Mucosa of rectum (tissue), 2 donors: ENCODE data around the gene GALNT11.

ENCODE experiments used
- H3K27ac ChIP-seq, 2 donors: one replicate each; pipeline ENCODE4 v1.7.0; 2013; ENCODE audit warnings: inconsistent platforms in 2 of 2, low read depth in 2 of 2, low read length in 2 of 2
- H3K27me3 ChIP-seq, 2 donors: one replicate each; pipeline ENCODE4 v1.7.0; 2013; ENCODE audit warnings: low read length in 2 of 2; ENCODE audit not compliant: control insufficient read depth in 2 of 2, insufficient read depth in 2 of 2
- H3K36me3 ChIP-seq, 2 donors: one replicate each; pipeline ENCODE4 v1.7.0; 2013; ENCODE audit warnings: low read length in 2 of 2; ENCODE audit not compliant: control insufficient read depth in 2 of 2, insufficient read depth in 2 of 2
- H3K4me1 ChIP-seq, 2 donors: one replicate each; pipeline ENCODE4 v1.7.0; 2013; ENCODE audit warnings: low read length in 2 of 2, mild to moderate bottlenecking in 1 of 2; ENCODE audit not compliant: control insufficient read depth in 2 of 2, insufficient read depth in 2 of 2
- H3K4me3 ChIP-seq, 2 donors: one replicate each; pipeline ENCODE4 v1.7.0; 2013; ENCODE audit warnings: low read length in 2 of 2
- H3K9ac ChIP-seq, 2 donors: one replicate each; pipeline ENCODE4 v1.7.0; 2013; ENCODE audit warnings: low read length in 2 of 2, low read depth in 1 of 2, mild to moderate bottlenecking in 1 of 2
- H3K9me3 ChIP-seq, 2 donors: one replicate each; pipeline ENCODE4 v1.7.0; 2013; ENCODE audit warnings: low read length in 2 of 2; ENCODE audit not compliant: control insufficient read depth in 2 of 2
- donor health status: healthy.
- donor health status: Normal muscosa, but diverticular disease.

Gene GALNT11

DNA sequence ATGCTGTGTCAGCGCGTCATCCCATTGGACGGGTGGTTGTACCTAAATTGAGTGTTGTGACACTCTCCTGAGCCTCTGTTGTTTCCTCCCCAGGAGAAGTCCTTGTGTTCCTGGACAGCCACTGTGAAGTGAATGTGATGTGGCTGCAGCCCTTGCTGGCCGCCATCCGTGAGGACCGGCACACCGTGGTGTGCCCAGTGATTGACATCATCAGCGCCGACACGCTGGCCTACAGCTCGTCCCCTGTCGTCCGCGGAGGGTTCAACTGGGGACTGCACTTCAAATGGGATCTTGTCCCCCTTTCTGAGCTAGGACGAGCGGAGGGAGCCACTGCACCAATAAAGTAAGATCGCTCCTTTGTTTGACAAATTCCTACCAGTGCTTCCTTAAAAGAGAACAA lies 82.5 kb downstream of the GALNT11 start:
- no peaks in the 10 kb centered on the region for H3K9me3 ChIP-seq
- no peaks in the 10 kb centered on the region for H3K4me1 ChIP-seq
- H3K9ac ChIP-seq: no peak overlapping the region
- H3K27ac ChIP-seq: no peak overlapping the region
- H3K27me3 ChIP-seq: no peaks in the 10 kb centered on the region
- H3K4me3 ChIP-seq: no peak overlapping the region
- H3K36me3 ChIP-seq: peaks cover 7 to 18% of the 10 kb centered on the region in 2 donors

GRCh38 chr7:152108359-152108758 lies 82.9 kb downstream of the GALNT11 start:
- H3K27me3 ChIP-seq: no peaks in the 10 kb centered on the region

DNA sequence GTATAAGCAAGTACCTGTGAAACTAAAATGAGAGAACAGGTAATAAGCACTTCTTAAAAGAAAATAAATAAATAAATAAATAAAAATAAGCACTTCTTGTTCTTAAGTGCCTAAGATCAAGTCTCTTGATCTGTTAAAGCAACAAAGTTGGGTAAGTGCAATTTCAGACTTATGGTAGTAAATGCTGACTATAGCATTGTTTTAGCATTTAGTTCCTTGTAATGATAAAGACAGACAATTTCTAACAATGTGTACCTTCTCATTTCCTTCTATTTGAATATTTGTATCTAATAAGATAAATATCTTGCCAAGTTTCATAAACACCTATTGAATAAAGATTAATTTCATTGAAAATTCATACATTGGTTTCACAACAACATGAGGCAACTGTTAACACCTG lies 87.4 kb downstream of the GALNT11 start:
- H3K4me1 ChIP-seq: no peaks in the 10 kb centered on the region
- H3K9me3 ChIP-seq: no peaks in the 10 kb centered on the region
- peaks cover 24% of the 10 kb centered on the region in 2 donors for H3K36me3 ChIP-seq
- H3K27me3 ChIP-seq: no peaks in the 10 kb centered on the region
- no peak overlapping the region for H3K27ac ChIP-seq
- no peak overlapping the region for H3K4me3 ChIP-seq
- H3K9ac ChIP-seq: no peak overlapping the region

More at GRCh38 chr7:152108359-152108758, 82.9 kb downstream of the GALNT11 start:
- H3K4me1 ChIP-seq: no peaks in the 10 kb centered on the region
- no peak overlapping the region for H3K4me3 ChIP-seq
- H3K9me3 ChIP-seq: no peaks in the 10 kb centered on the region
- no peak overlapping the region for H3K9ac ChIP-seq
- peaks cover 11 to 18% of the 10 kb centered on the region in 2 donors for H3K36me3 ChIP-seq
- H3K27ac ChIP-seq: no peak overlapping the region

DNA sequence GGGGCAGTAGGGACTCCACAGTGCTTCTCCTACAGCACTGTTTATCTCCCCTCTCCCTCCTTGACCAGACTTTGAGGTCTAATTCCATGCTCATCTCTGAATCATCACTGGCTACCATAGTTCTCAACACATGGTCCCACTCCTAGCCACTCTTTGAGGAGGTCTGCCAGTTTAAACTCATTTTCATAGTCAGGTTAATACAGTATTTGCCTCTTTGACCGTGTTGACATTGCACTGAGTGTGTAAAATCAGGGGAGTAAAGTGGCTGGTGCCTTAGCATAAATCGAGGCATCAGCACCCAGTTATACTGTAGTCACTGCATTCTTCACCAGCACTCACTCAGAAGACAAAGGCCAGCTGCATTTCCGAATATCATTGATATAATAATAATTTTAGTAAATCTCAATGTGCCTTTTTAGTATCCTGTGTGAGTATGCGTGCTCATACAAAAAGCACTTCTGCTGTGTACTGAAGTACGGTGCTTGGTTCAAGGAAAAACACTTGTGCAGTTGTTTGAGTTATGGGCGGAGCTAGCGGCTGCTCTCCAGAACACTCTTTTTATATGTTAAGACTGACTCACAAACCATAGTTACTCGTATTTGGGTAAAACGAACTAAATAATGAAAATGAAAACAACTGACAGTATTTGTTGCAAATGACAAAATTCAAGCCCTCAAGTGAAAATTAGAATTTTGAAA lies 89.7 kb downstream of the GALNT11 start:
- H3K9me3 ChIP-seq: no peaks in the 10 kb centered on the region
- no peaks in the 10 kb centered on the region for H3K27me3 ChIP-seq
- no peaks in the 10 kb centered on the region for H3K4me1 ChIP-seq
- H3K36me3 ChIP-seq: peaks cover 38% of the 10 kb centered on the region in 2 donors
- no peak overlapping the region for H3K27ac ChIP-seq
- no peak overlapping the region for H3K4me3 ChIP-seq
- H3K9ac ChIP-seq: no peak overlapping the region

DNA sequence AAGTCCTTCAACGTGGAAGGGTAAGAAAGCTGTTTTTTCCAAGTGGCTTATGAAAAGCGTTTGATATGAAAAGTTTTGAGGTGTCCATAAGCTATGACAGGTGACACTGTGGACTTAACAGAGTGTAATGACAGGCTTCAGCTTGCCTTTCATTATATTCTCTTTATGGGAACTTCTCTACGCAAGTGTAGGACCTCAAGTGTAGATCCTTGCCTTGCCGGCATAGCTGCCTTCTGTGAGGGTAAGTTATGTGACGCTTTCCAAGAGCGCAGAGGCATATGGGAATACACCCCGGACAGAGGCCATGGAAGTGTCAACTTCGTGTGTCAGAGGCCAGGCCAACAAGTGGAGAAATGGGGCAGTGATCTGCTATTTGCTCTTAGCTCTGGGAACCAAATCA lies 91.9 kb downstream of the GALNT11 start:
- Histone ChIP-seq H3K27ac (no peak overlapping the region), H3K9ac (no peak overlapping the region), H3K36me3 (peaks cover 50 to 58% of the 10 kb centered on the region in 2 donors)

DNA sequence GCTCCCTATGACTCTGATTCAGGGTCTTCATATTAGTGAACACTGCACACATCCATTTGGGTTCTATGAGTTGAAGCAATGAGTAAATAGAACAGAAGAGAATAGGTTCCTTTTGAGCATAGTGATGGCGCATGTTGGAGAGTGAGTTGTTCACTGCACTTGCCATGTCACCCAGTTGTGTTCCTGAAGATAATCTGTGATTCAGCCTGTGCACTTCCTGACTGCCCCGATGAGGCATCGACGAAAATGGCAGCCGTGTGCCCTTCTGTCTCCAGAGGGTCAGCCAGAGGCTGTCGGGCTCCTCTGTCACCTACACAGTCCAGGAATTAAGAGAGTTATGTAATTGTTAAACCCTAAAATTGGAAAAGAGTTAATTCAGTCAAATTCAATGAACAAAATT lies 94.7 kb downstream of the GALNT11 start:
- Histone ChIP-seq H3K9ac (no peak overlapping the region), H3K36me3 (peaks cover 66 to 69% of the 10 kb centered on the region in 2 donors), H3K9me3 (no peaks in the 10 kb centered on the region), H3K27me3 (no peaks in the 10 kb centered on the region), H3K27ac (no peak overlapping the region), H3K4me1 (no peaks in the 10 kb centered on the region), H3K4me3 (no peak overlapping the region)

More for the DNA sequence above, 91.9 kb downstream of the GALNT11 start:
- no peaks in the 10 kb centered on the region for H3K27me3 ChIP-seq
- no peak overlapping the region for H3K4me3 ChIP-seq
- H3K4me1 ChIP-seq: no peaks in the 10 kb centered on the region
- no peaks in the 10 kb centered on the region for H3K9me3 ChIP-seq

- no peaks in the 10 kb centered on the region for H3K4me1 ChIP-seq
- no peaks in the 10 kb centered on the region for H3K27me3 ChIP-seq
- no peaks in the 10 kb centered on the region for H3K9me3 ChIP-seq
- H3K9ac ChIP-seq: no peak overlapping the region
- no peak overlapping the region for H3K27ac ChIP-seq
- peaks cover 66 to 73% of the 10 kb centered on the region in 2 donors for H3K36me3 ChIP-seq
- no peak overlapping the region for H3K4me3 ChIP-seq
Observed at GRCh38 chr7:152120776-152121175, 95.3 kb downstream of the GALNT11 start.

DNA sequence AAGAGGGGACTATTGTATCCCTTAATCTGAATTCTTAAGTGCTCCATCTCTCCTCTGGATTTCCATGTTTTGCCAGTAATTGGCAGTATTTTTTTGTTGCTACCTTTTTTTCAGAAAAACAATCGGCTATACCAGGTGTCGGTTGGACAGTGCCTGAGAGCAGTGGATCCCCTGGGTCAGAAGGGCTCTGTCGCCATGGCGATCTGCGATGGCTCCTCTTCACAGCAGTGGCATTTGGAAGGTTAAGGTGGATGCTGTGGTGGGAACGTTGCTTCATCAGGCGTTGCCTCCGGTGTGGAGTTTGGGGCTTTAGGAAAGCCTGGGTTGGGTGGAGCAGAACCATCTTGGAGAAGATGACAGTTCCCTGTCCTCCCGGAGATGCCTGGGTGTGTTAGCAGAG lies 96.0 kb downstream of the GALNT11 start:
- Histone ChIP-seq H3K9me3 (no peaks in the 10 kb centered on the region), H3K9ac (no peak overlapping the region), H3K27ac (no peak overlapping the region), H3K4me1 (no peaks in the 10 kb centered on the region), H3K27me3 (no peaks in the 10 kb centered on the region), H3K4me3 (no peak overlapping the region), H3K36me3 (peaks cover 66 to 76% of the 10 kb centered on the region in 2 donors)

DNA sequence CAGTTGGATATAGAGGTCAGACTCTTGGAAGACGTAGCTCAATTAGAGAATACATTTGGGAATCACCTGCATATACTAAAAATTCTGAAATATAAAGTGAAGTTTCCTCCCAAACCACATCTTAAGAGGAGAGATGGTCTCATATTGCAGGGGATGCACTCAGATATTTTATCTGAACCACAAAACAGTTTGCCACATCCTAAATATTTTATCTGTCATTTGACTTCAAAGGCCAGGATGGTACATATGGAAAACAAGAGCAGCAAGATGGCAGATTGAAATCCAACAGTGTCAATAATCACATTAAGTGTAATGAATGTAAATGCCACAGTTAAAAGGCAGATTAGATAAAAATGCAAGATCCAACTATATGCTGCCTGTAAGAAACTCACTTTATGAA lies 97.1 kb downstream of the GALNT11 start:
- Histone ChIP-seq H3K4me1 (no peaks in the 10 kb centered on the region), H3K9ac (no peak overlapping the region), H3K36me3 (peaks cover 69 to 72% of the 10 kb centered on the region in 2 donors), H3K9me3 (no peaks in the 10 kb centered on the region), H3K4me3 (no peak overlapping the region), H3K27me3 (no peaks in the 10 kb centered on the region), H3K27ac (no peak overlapping the region)

GRCh38 chr7:152126741-152127140 lies 101.3 kb downstream of the GALNT11 start:
- no peaks in the 10 kb centered on the region for H3K4me1 ChIP-seq
- H3K36me3 ChIP-seq: peaks cover 54 to 60% of the 10 kb centered on the region in 2 donors
- no peak overlapping the region for H3K4me3 ChIP-seq
- H3K27me3 ChIP-seq: no peaks in the 10 kb centered on the region
- H3K9me3 ChIP-seq: no peaks in the 10 kb centered on the region
- no peak overlapping the region for H3K9ac ChIP-seq
- no peak overlapping the region for H3K27ac ChIP-seq
